ENCODE measurements around the gene GLRX2. TPM values are rescaled to one million over a fixed set of nuclear protein-coding genes. Genes with fewer than 3 reads are reported as not detected.

GLRX2 gene
- total RNA-seq, 2 experiments from 2014 or later = 11.0 to 24.0 TPM

GRCh38 chr1:193115629-193116227 lies 10.5 kb upstream of the GLRX2 start:
- Histone ChIP-seq H3K9me3 (ENCODE audit: low read length) (no peaks in the 10 kb centered on the region), H3K4me2 (ENCODE audit: low read length) (no peak overlapping the region)
- BruUV-seq (replicated peaks) = no TSS peak

GRCh38 chr1:193114485-193115095 lies 9.4 kb upstream of the GLRX2 start:
- no peak for DNase-seq (ENCODE audit: low spot score)
- no TSS peak for BruUV-seq (replicated peaks)
- Histone ChIP-seq H3K36me3 (ENCODE audit: insufficient read depth, low read length) (no peaks in the 10 kb centered on the region), H2AFZ (ENCODE audit: low read length) (peak overlapping the region; percentile 4; the same call in 1 of the 2 replicates), H3K79me2 (ENCODE audit: insufficient read depth, low read depth, low read length) (no peaks in the 10 kb centered on the region), H3K4me3 (ENCODE audit: low read depth, low read length, poor library complexity, severe bottlenecking) (no peak overlapping the region), H3K9me2 (ENCODE audit: insufficient read depth, low read length) (no peaks in the 10 kb centered on the region), H3K27ac (ENCODE audit: low read depth, low read length, poor library complexity, severe bottlenecking) (no peak overlapping the region), H4K20me1 (ENCODE audit: insufficient read depth, low read length) (no peaks in the 10 kb centered on the region), H3K4me1 (ENCODE audit: insufficient read depth, low read length, poor library complexity, severe bottlenecking) (no peaks in the 10 kb centered on the region), H3K9me3 (ENCODE audit: low read length) (no peaks in the 10 kb centered on the region), H3K4me2 (ENCODE audit: low read length) (no peak overlapping the region)
- ChIA-PET CTCF (ENCODE audit: unreplicated experiment) (no interaction called here), POLR2A (no interaction called here)
- TF ChIP-seq CTCF (conservative IDR thresholded peaks at IDR 0.05; ENCODE audit: low read length) (no peak), EZH2phosphoT487 (IDR thresholded peaks at IDR 0.05; ENCODE audit: borderline replicate concordance, low read depth, low read length) (no peak)
- intact Hi-C loops (cut with micrococcal nuclease; ENCODE audit: unreplicated experiment) = no loop called here

More at GRCh38 chr1:193115629-193116227, 10.5 kb upstream of the GLRX2 start:
- Histone ChIP-seq H3K4me3 (ENCODE audit: low read depth, low read length, poor library complexity, severe bottlenecking) (no peak overlapping the region), H2AFZ (ENCODE audit: low read length) (no peak overlapping the region), H3K79me2 (ENCODE audit: insufficient read depth, low read depth, low read length) (no peaks in the 10 kb centered on the region), H3K36me3 (ENCODE audit: insufficient read depth, low read length) (no peaks in the 10 kb centered on the region), H3K27ac (ENCODE audit: low read depth, low read length, poor library complexity, severe bottlenecking) (no peak overlapping the region), H4K20me1 (ENCODE audit: insufficient read depth, low read length) (no peaks in the 10 kb centered on the region), H3K9me2 (ENCODE audit: insufficient read depth, low read length) (no peaks in the 10 kb centered on the region), H3K4me1 (ENCODE audit: insufficient read depth, low read length, poor library complexity, severe bottlenecking) (peaks cover 2% of the 10 kb centered on the region)
- ChIA-PET POLR2A (interaction anchor here (0.7 to 1.0 kb wide), 2 partner anchors 8 to 28 kb away, joined by 3 to 14 read pairs; no protein-coding TSS in a partner anchor), CTCF (ENCODE audit: unreplicated experiment) (no interaction called here)
- TF ChIP-seq EZH2phosphoT487 (IDR thresholded peaks at IDR 0.05; ENCODE audit: borderline replicate concordance, low read depth, low read length) = no peak
- no peak for TF ChIP-seq CTCF (conservative IDR thresholded peaks at IDR 0.05; ENCODE audit: low read length)
- no peak for DNase-seq (ENCODE audit: low spot score)
- intact Hi-C loops (cut with micrococcal nuclease; ENCODE audit: unreplicated experiment) = no loop called here

GRCh38 chr1:193113992-193114332 lies 8.7 kb upstream of the GLRX2 start:
- intact Hi-C loops (cut with micrococcal nuclease; ENCODE audit: unreplicated experiment) = no loop called here
- ChIA-PET POLR2A (interaction anchor here (1.0 to 1.4 kb wide), 3 partner anchors 9 to 94 kb away, joined by 3 to 4 read pairs (median 3); no protein-coding TSS in a partner anchor), CTCF (ENCODE audit: unreplicated experiment) (no interaction called here)
- Histone ChIP-seq H4K20me1 (ENCODE audit: insufficient read depth, low read length) (no peaks in the 10 kb centered on the region), H2AFZ (ENCODE audit: low read length) (peak overlapping the region; percentile 4; the same call in 1 of the 2 replicates), H3K4me2 (ENCODE audit: low read length) (no peak overlapping the region), H3K9me2 (ENCODE audit: insufficient read depth, low read length) (no peaks in the 10 kb centered on the region), H3K79me2 (ENCODE audit: insufficient read depth, low read depth, low read length) (no peaks in the 10 kb centered on the region), H3K4me3 (ENCODE audit: low read depth, low read length, poor library complexity, severe bottlenecking) (no peak overlapping the region), H3K9me3 (ENCODE audit: low read length) (no peaks in the 10 kb centered on the region), H3K4me1 (ENCODE audit: insufficient read depth, low read length, poor library complexity, severe bottlenecking) (no peaks in the 10 kb centered on the region), H3K27ac (ENCODE audit: low read depth, low read length, poor library complexity, severe bottlenecking) (no peak overlapping the region), H3K36me3 (ENCODE audit: insufficient read depth, low read length) (no peaks in the 10 kb centered on the region)
- no peak for DNase-seq (ENCODE audit: low spot score)
- TF ChIP-seq EZH2phosphoT487 (IDR thresholded peaks at IDR 0.05; ENCODE audit: borderline replicate concordance, low read depth, low read length) = no peak
- no peak for TF ChIP-seq CTCF (conservative IDR thresholded peaks at IDR 0.05; ENCODE audit: low read length)
- no TSS peak for BruUV-seq (replicated peaks)

Measured in OCI-LY7 (cell line).